Measurements from ENCODE around the gene AMZ1. TPM values are rescaled to one million over a fixed set of nuclear protein-coding genes. Genes with fewer than 3 reads are reported as not detected.

Gene AMZ1
- total RNA-seq, 1 experiment from 2014 or later = 0.74 TPM

GRCh38 chr7:2646680-2647571 is 41.1 kb upstream of the AMZ1 start:
- TF ChIP-seq CTCF (conservative IDR thresholded peaks at IDR 0.05) = no peak
- H3K79me2 ChIP-seq (ENCODE audit: insufficient read depth, low read length) = no peaks in the 10 kb centered on the region; the same call in 1 of the 2 replicates
- H3K27me3 ChIP-seq (ENCODE audit: insufficient read depth, low read length) = no peaks in the 10 kb centered on the region
- no peak overlapping the region for H3K56ac ChIP-seq (ENCODE audit: insufficient read length, low read depth, low read length)
- peaks cover 14 to 20% (median 16%) of the 10 kb centered on the region in 3 experiments; a peak in 6 of 7 replicates for H3K36me3 Mint-ChIP-seq (ENCODE audit: insufficient read depth in 1 of 3, low read depth in 3 of 3)
- no peaks in the 10 kb centered on the region for H4K20me1 ChIP-seq (ENCODE audit: control insufficient read depth, insufficient read depth, insufficient read length)
- H3K9me3 ChIP-seq (ENCODE audit: control insufficient read depth, low read depth, low read length) = no peaks in the 10 kb centered on the region
- H3K9me3 Mint-ChIP-seq = no peaks in the 10 kb centered on the region
- no peak overlapping the region for H2BK120ac ChIP-seq (ENCODE audit: low read depth, low read length, poor library complexity, severe bottlenecking)
- no peak overlapping the region for H2AK5ac ChIP-seq (ENCODE audit: insufficient read length, low read length)
- H2BK15ac ChIP-seq (ENCODE audit: low read depth, low read length) = no peak overlapping the region
- no peak overlapping the region for H3K9ac ChIP-seq (ENCODE audit: extremely low read depth, insufficient read length, low read length)
- H3K4me1 Mint-ChIP-seq = peaks cover 14 to 26% of the 10 kb centered on the region in 2 experiments
- no peak overlapping the region for H3K4ac ChIP-seq (ENCODE audit: low read depth, low read length)
- H3K4me3 Mint-ChIP-seq = no peak overlapping the region
- no peak overlapping the region for H3T11ph ChIP-seq (ENCODE audit: low read length)
- no peak overlapping the region for H4K5ac ChIP-seq (ENCODE audit: insufficient read length, low read depth, low read length)
- peak overlapping the region; percentile 76 for H4K91ac ChIP-seq (ENCODE audit: insufficient read length, low read depth, low read length)
- peak overlapping the region; percentile 72 for H3K18ac ChIP-seq (ENCODE audit: insufficient read length, low read depth, low read length)
- H2BK5ac ChIP-seq (ENCODE audit: insufficient read length, low read length) = no peak overlapping the region
- H3K27ac ChIP-seq (ENCODE audit: insufficient read length, low read depth, low read length) = no peak overlapping the region
- H3K23me2 ChIP-seq (ENCODE audit: insufficient read length, low read depth, low read length, poor library complexity, severe bottlenecking) = no peaks in the 10 kb centered on the region
- no CpG with 5 or more reads among the region's 73 CpGs for WGBS (ENCODE audit: extremely low coverage, insufficient read length, low lambda C conversion rate)
- no peak overlapping the region for H4K8ac ChIP-seq (replicated peaks; ENCODE audit: insufficient read length, low read depth, low read length)
- H3K14ac ChIP-seq (ENCODE audit: insufficient read depth, low read length) = peak overlapping the region; percentile 78
- H2BK12ac ChIP-seq (ENCODE audit: insufficient read length, low read depth, low read length) = no peak overlapping the region
- H3K27me3 Mint-ChIP-seq (ENCODE audit: low read depth) = no peaks in the 10 kb centered on the region
- H3K4me2 ChIP-seq (ENCODE audit: insufficient read depth, insufficient read length, low read length) = no peak overlapping the region
- peaks cover 3% of the 10 kb centered on the region for H3K79me1 ChIP-seq (ENCODE audit: insufficient read depth, low read depth, low read length, poor library complexity, severe bottlenecking)
- peak; percentile 95 for DNase-seq
- peak overlapping the region in 1 of 3 experiments; percentile 93; a peak in 2 of 7 replicates for H3K27ac Mint-ChIP-seq
- no peak overlapping the region for H2BK20ac ChIP-seq (ENCODE audit: low read depth, low read length, poor library complexity, severe bottlenecking)
- H3K4me1 ChIP-seq (ENCODE audit: insufficient read depth, low read length) = peaks cover 3% of the 10 kb centered on the region; the same call in 1 of the 2 replicates
- H3K23ac ChIP-seq (ENCODE audit: insufficient read length, low read depth, low read length) = no peak overlapping the region
- H2AFZ ChIP-seq (ENCODE audit: low read length) = no peak overlapping the region

All from H9 (cell line).